ENCODE data around the gene DENND5A. TPM values are rescaled to one million over a fixed set of nuclear protein-coding genes. Genes with fewer than 3 reads are reported as not detected.
A peak's percentile ranks its signal among the peaks of the same experiment; 100 is the strongest.
"Not testable (repeated sequence)": the region's sequence is repeated elsewhere in the genome, so short reads cannot be mapped to it uniquely, and the experiment has no call there.

DENND5A gene
- total RNA-seq, 1 experiment from 2014 or later, result 53.5 TPM

DNA sequence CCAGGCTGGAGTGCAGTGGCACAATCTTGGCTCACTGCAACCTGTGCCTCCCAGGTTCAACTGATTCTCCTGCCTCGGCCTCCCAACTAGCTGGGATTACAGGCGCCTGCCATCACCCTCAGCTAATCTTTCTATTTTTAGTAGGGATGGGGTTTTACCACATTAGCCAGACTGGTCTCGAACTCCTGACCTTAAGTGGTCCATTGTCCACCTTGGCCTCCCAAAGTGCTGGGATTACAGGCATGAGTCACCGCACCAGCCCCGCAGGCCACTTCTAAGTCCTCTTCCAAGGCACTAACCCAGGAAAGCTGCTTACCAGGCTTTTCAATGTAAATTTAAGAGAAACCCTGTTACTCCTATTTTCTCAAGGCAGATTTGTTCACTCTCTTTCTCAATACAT, 50.4 kb downstream of the DENND5A start:
- peak; percentile 35 for DNase-seq (ENCODE audit: low read depth)

DNA sequence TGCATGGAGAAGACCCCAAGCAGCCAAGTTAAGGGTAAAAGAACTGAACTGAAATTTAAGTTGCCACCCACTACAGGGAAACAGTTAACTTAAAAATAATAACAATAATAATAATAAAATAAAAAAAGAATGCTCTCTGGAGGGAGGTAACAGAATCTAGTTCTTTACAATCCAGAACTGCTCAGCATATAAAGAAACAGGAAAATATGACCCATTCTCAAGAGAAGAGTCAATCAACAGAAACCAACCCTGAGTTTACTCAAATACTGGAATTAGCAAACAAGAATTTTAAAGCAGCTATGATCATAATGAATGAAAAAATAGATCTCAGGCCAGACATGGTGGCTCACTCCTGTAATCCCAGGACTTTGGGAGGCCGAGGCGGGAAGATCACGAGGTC, 53.8 kb downstream of the DENND5A start:
- DNase-seq (ENCODE audit: low read depth), result no peak

DNA sequence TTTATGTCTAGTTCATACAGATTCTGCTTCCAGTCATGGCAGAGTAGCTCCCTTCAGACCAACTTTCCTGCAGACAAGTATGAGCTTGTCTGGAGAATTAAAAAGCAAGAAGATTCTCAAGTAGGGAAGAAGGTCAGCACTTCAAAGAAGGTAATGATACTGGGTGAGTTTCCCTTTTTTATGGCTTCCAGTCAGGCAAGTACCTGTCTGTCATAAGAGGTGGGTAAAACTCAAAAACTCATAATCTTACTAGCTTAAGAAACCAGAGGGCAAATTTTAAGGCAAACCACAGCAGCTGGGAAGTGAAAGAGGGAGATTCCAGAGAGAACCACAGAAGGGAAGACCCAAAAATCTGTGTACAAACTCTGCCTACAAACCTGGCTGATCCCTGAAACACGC, 54.2 kb downstream of the DENND5A start:
- no peak for DNase-seq (ENCODE audit: low read depth)

DNA sequence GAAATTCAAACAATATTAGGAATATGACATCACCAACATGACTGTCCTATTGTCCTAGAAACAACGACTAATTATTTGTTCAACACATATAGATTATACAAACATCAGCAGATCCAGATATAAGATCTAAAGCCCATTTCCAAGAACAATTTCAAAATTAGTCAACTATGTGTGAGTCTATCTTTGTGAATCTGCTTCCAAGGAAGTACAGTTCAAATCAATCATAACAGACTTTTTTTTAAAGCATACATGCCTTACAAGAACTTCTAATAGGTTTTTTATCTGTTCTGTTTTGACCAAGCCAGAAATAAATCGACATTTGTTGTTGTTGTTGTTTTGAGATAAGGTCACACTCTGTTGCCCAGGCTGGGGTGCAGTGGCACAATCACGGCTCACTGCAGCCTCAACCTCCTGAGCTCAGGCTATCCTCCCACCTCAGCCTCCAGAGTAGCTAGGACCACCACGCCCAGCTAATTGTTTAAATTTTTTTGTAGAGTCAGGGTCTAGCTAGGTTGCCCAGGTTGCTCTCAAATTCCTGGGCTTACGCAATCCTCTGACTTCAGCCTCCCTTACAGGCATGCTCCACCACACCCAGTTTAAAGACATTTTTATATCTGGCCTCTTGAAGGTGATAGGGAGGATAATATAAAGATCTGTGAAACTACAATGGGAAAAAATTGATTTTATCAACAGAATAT, 54.8 kb downstream of the DENND5A start:
- DNase-seq (ENCODE audit: low read depth), result no peak

DNA sequence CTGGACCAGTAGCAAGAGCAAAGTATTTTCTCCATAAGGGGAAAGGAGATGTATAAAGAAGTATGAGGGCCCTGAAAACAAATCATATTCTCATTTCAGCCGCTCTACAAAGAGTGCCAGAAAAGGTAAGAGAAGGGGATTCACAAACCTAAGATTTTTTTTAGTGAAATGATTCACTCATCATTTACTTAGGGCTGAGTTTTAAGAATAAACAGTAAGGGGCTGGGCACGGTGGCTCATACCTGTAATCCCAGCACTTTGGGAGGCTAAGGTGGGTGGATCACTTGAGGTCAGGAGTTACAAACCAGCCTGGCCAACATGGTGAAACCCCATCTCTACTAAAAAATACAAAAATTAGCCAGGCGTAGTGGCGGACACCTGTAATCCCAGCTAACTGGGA, 55.5 kb downstream of the DENND5A start:
- not testable (repeated sequence) for DNase-seq (ENCODE audit: low read depth)

DNA sequence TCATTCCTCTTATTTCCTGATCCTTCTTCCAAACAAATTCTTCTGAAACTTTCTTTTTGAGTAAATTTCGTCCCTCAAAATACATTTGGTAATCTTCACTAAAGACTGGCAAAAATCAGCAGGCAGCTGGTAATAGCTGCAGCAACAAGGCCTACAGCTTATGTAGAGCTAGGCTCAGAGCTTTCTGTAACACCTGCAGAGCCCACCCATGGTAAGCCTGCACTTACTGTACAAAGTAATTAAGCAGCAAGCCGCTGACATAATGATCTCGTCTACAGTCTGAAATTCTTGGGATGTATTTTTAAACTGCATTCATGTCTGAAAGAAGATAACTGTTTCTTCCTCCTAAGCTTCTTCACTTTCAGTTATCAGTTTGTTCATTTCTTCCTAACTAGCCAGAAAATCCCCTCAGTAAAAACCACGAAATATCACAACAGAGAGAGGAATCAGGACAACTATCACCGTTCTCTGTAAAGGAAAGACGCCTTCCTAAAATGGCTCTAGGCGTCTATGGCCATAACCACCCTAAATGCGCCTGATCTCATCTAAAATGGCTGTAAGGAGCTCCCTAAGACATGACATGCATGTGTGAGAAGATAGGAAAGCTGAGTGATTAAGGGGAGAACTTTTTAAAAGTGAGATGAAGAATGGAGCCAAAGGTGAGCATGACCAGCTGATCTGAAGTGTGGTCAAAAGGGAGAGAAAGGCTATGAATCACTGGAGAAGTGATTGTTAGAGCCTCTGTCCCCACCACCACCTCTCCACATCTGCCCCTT, 56.2 kb downstream of the DENND5A start:
- peak; percentile 13 for DNase-seq (ENCODE audit: low read depth)

DNA sequence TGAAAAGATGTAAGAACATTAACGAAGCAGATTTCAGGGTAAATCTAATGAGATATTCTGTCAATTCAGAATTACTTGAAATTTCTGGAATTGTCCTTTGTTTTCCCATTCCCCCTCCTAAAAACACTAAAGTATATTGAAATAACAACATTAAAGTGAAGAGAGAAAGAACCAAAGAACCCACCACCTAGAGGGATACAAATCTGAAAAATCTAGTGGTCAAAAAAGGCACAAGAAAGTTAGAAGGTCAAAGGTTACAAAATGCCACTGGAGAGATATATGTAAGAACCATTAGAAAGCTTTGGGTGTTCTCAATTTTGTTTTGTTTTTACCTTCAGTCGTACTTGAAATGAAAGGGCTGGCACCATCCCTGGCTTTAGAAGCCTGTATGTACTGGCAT, 57.9 kb downstream of the DENND5A start:
- DNase-seq (ENCODE audit: low read depth), result no peak

DNA sequence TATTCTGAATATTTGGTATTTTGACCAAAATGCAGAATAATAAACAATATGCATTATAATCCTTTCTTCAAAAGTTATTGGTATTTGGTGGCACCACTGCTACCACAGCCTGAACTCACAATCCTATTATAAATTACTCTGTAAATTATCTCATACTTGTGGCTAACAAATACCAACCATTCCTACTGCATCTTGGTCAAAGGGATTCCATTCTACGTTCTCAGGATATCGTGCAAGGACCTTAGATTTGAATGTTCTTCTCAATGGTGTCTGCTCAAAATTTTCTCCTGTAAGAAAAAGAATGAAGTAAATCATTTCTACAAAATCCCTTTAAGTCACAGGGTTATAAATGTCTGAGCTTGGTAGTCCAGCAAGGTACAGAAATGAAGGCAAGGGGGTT, 58.7 kb downstream of the DENND5A start:
- no peak for DNase-seq (ENCODE audit: low read depth)

- DNase-seq (ENCODE audit: low read depth), result no peak
These were observed 61.3 kb downstream of the DENND5A start for GRCh38 chr11:9203691-9204311.

- no peak for DNase-seq (ENCODE audit: low read depth)
These were observed 63.6 kb downstream of the DENND5A start for GRCh38 chr11:9201372-9202162.

DNA sequence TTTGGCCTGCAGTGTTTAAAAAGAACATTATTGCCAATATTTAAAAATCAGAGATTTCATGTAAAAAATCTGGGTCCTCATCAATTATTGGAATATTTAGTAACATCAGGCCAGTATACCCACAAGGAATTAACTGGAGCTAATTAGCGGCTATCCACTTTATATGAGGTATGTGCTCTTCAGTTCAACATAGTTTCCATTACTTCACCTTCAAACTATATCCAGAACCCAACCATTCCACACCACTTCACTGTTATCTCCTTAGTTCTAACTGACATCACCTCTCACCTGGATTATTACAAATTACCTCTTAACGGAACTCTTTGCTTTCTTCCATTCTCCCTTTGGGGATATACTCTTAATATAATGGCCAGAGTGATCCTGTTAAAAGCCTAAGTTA, 64.7 kb downstream of the DENND5A start:
- DNase-seq (ENCODE audit: low read depth), result no peak

GRCh38 chr11:9193316-9193715, 71.8 kb downstream of the DENND5A start:
- DNase-seq (ENCODE audit: low read depth), result no peak

- DNase-seq (ENCODE audit: low read depth), result no peak
These were observed 72.6 kb downstream of the DENND5A start for GRCh38 chr11:9192561-9192960.

GRCh38 chr11:9190326-9191016, 74.7 kb downstream of the DENND5A start:
- DNase-seq (ENCODE audit: low read depth), result not testable (repeated sequence)

DNA sequence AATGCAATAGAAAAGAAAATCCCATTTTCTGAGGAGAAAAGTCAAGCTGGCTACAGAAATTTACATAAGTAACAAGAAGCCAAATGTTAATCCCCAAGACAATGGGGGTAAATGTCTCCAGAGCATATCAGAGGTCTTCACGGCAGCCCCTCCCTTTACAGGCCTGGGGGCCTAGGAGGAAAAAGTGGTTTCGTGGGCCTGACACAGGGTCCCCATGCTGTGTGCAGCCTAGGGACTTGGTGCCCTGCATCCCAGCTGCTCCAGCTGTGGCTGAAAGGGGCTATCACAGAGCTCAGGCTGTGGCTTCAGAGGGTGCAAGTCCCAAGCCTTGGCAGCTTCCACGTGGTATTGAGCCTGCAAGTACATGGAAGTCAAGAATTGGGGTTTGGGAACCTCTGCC, 76.3 kb downstream of the DENND5A start:
- DNase-seq (ENCODE audit: low read depth), result not testable (repeated sequence)

DNA sequence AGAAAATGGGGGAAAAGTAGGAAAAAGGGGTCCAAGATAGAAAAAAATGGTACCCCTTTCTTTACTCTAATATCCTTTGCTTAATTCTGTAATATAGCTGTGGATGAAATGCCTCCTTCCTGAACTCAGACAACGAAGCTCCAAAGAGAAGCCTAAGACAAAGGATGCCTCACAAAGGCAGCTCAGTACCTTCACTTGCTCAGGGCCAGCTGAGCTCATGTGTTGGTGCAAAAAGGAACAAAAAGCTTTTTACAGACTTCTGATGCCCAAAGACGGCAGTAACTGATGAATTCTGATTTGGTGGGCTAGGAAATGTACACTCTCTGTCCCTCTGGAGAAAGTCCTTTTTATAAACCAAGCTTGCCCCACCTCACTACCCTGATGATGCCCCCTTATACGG, 77.5 kb downstream of the DENND5A start:
- no peak for DNase-seq (ENCODE audit: low read depth)

- DNase-seq (ENCODE audit: low read depth), result no peak
These were observed 80.6 kb downstream of the DENND5A start for GRCh38 chr11:9184516-9184915.

GRCh38 chr11:9182180-9182871, 82.8 kb downstream of the DENND5A start:
- no peak for DNase-seq (ENCODE audit: low read depth)

DNA sequence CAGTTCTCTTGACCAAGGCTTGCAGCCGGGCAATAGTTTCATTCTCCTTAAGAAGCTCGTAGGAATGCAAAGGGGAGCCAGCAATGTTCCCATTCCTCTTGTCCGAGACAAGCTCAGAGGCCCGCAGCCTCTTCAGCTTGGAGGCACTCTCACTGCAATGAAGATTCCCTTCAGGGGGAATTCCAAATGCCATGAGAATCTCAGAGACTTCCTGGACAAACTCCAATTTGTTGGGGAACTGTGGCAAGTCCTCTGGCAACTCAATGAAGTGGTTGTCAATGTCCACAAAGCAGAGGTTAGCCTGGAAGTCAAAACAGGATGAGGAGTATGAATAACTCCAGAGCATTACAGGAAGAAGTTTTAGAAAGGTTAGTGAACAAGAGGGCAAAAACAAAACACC, 84.4 kb downstream of the DENND5A start:
- DNase-seq (ENCODE audit: low read depth), result no peak

GRCh38 chr11:9179141-9179540, 86.0 kb downstream of the DENND5A start:
- no peak for DNase-seq (ENCODE audit: low read depth)
